ENCODE results near the gene FARS2. TPM values are rescaled to one million over a fixed set of nuclear protein-coding genes. Genes with fewer than 3 reads are reported as not detected.

Gene FARS2
- total and polyA plus RNA-seq, 2 experiments from 2014 or later: 9.9 to 15.4 TPM

GRCh38 chr6:5595184-5595583 is 333.9 kb downstream of the FARS2 start:
- no peaks in the 10 kb centered on the region for H3K79me2 ChIP-seq
- H3K4me3 ChIP-seq: no peak overlapping the region
- no peak for TF ChIP-seq EZH2phosphoT487 (IDR thresholded peaks at IDR 0.05; ENCODE audit: low read depth, severe bottlenecking, unreplicated experiment)
- TF ChIP-seq CTCF (IDR thresholded peaks at IDR 0.05; ENCODE audit: poor library complexity): no peak
- TF ChIP-seq EZH2 (IDR thresholded peaks at IDR 0.05; ENCODE audit: borderline replicate concordance): no peak
- H3K9me2 ChIP-seq (replicated peaks; ENCODE audit: insufficient read depth): no peaks in the 10 kb centered on the region
- no peaks in the 10 kb centered on the region for H3K27me3 ChIP-seq
- H3K4me1 ChIP-seq (ENCODE audit: insufficient read depth): no peaks in the 10 kb centered on the region
- H3K36me3 ChIP-seq (replicated peaks; ENCODE audit: insufficient read depth, low read depth): no peaks in the 10 kb centered on the region
- 96% methylated on average over 7 of the region's 7 CpGs for WGBS (ENCODE audit: low lambda C conversion rate, missing lambda C conversion rate)
- no peak overlapping the region for H3K4me2 ChIP-seq
- no peak for DNase-seq (ENCODE audit: low spot score)
- H4K20me1 ChIP-seq (ENCODE audit: insufficient read depth, poor library complexity, severe bottlenecking): no peaks in the 10 kb centered on the region
- no peak overlapping the region for H2AFZ ChIP-seq
- H3K9me3 ChIP-seq (ENCODE audit: low read depth): no peaks in the 10 kb centered on the region
- H3K27ac ChIP-seq: no peak overlapping the region

- no peaks in the 10 kb centered on the region for H3K9me2 ChIP-seq (replicated peaks; ENCODE audit: insufficient read depth)
- H2AFZ ChIP-seq: no peak overlapping the region
- no peaks in the 10 kb centered on the region for H4K20me1 ChIP-seq (ENCODE audit: insufficient read depth, poor library complexity, severe bottlenecking)
- no peak overlapping the region for H3K27ac ChIP-seq
- no peak for TF ChIP-seq CTCF (IDR thresholded peaks at IDR 0.05; ENCODE audit: poor library complexity)
- no peak for TF ChIP-seq EZH2phosphoT487 (IDR thresholded peaks at IDR 0.05; ENCODE audit: low read depth, severe bottlenecking, unreplicated experiment)
- no peak for TF ChIP-seq EZH2 (IDR thresholded peaks at IDR 0.05; ENCODE audit: borderline replicate concordance)
- no peaks in the 10 kb centered on the region for H3K9me3 ChIP-seq (ENCODE audit: low read depth)
- WGBS (ENCODE audit: low lambda C conversion rate, missing lambda C conversion rate): 95% methylated on average over 7 of the region's 7 CpGs
- H3K4me3 ChIP-seq: no peak overlapping the region
- DNase-seq (ENCODE audit: low spot score): no peak
- no peaks in the 10 kb centered on the region for H3K27me3 ChIP-seq
- H3K4me1 ChIP-seq (ENCODE audit: insufficient read depth): no peaks in the 10 kb centered on the region
- H3K36me3 ChIP-seq (replicated peaks; ENCODE audit: insufficient read depth, low read depth): no peaks in the 10 kb centered on the region
- H3K4me2 ChIP-seq: no peak overlapping the region
- no peaks in the 10 kb centered on the region for H3K79me2 ChIP-seq
Measured at GRCh38 chr6:5597413-5597812, 336.1 kb downstream of the FARS2 start.

GRCh38 chr6:5598123-5598522 is 336.8 kb downstream of the FARS2 start:
- Histone ChIP-seq H2AFZ (no peak overlapping the region), H3K27ac (no peak overlapping the region), H3K79me2 (no peaks in the 10 kb centered on the region), H3K9me2 (replicated peaks; ENCODE audit: insufficient read depth) (no peaks in the 10 kb centered on the region), H3K9me3 (ENCODE audit: low read depth) (no peaks in the 10 kb centered on the region), H4K20me1 (ENCODE audit: insufficient read depth, poor library complexity, severe bottlenecking) (no peaks in the 10 kb centered on the region), H3K36me3 (replicated peaks; ENCODE audit: insufficient read depth, low read depth) (no peaks in the 10 kb centered on the region), H3K27me3 (no peaks in the 10 kb centered on the region), H3K4me1 (ENCODE audit: insufficient read depth) (no peaks in the 10 kb centered on the region), H3K4me3 (no peak overlapping the region), H3K4me2 (no peak overlapping the region)
- WGBS (ENCODE audit: low lambda C conversion rate, missing lambda C conversion rate): 93% methylated on average over 3 of the region's 3 CpGs
- DNase-seq (ENCODE audit: low spot score): no peak
- TF ChIP-seq EZH2phosphoT487 (IDR thresholded peaks at IDR 0.05; ENCODE audit: low read depth, severe bottlenecking, unreplicated experiment) (no peak), EZH2 (IDR thresholded peaks at IDR 0.05; ENCODE audit: borderline replicate concordance) (no peak), CTCF (IDR thresholded peaks at IDR 0.05; ENCODE audit: poor library complexity) (no peak)

- Histone ChIP-seq H3K4me3 (no peak overlapping the region), H3K9me2 (replicated peaks; ENCODE audit: insufficient read depth) (no peaks in the 10 kb centered on the region), H3K4me1 (ENCODE audit: insufficient read depth) (no peaks in the 10 kb centered on the region)
Measured at GRCh38 chr6:5599127-5599526, 337.8 kb downstream of the FARS2 start.

More at GRCh38 chr6:5599127-5599526, 337.8 kb downstream of the FARS2 start:
- Histone ChIP-seq H3K9me3 (ENCODE audit: low read depth) (no peaks in the 10 kb centered on the region), H3K79me2 (no peaks in the 10 kb centered on the region), H2AFZ (no peak overlapping the region), H3K27ac (no peak overlapping the region), H4K20me1 (ENCODE audit: insufficient read depth, poor library complexity, severe bottlenecking) (no peaks in the 10 kb centered on the region), H3K27me3 (no peaks in the 10 kb centered on the region), H3K4me2 (no peak overlapping the region), H3K36me3 (replicated peaks; ENCODE audit: insufficient read depth, low read depth) (no peaks in the 10 kb centered on the region)
- WGBS (ENCODE audit: low lambda C conversion rate, missing lambda C conversion rate): 84% methylated on average over 8 of the region's 8 CpGs
- DNase-seq (ENCODE audit: low spot score): no peak
- TF ChIP-seq EZH2phosphoT487 (IDR thresholded peaks at IDR 0.05; ENCODE audit: low read depth, severe bottlenecking, unreplicated experiment) (no peak), EZH2 (IDR thresholded peaks at IDR 0.05; ENCODE audit: borderline replicate concordance) (no peak), CTCF (IDR thresholded peaks at IDR 0.05; ENCODE audit: poor library complexity) (no peak)

Measured in hepatocyte (in vitro differentiated cells).